KMS-11 (cell line): ENCODE data around the gene ERCC6.

Source experiments
- H2AFZ ChIP-seq: fragments of 200-600 bp; sonication (generic); 2 replicates; pipeline ENCODE4 v1.6.1; 2016; ENCODE audit warnings: antibody characterized with exemption, mixed run types, low read depth
- H3K27ac ChIP-seq: fragments of 200-600 bp; sonication (generic); 2 replicates; pipeline ENCODE4 v1.6.1; 2016; ENCODE audit warnings: mild to moderate bottlenecking, mixed run types
- H3K27me3 ChIP-seq: fragments of 200-600 bp; sonication (generic); 2 replicates; pipeline ENCODE4 v1.6.1; 2017; ENCODE audit warnings: mild to moderate bottlenecking, low read depth, mixed run types, moderate library complexity; ENCODE audit not compliant: insufficient read depth
- H3K36me3 ChIP-seq: fragments of 200-600 bp; sonication (generic); 2 replicates; pipeline ENCODE4 v1.6.1; 2017; ENCODE audit warnings: mild to moderate bottlenecking, mixed run types; ENCODE audit not compliant: insufficient read depth
- H3K4me1 ChIP-seq: fragments of 200-600 bp; sonication (generic); 2 replicates; pipeline ENCODE4 v1.6.1; 2016; ENCODE audit warnings: mild to moderate bottlenecking, low read depth, mixed run types; ENCODE audit not compliant: poor library complexity, severe bottlenecking
- H3K4me2 ChIP-seq: fragments of 200-600 bp; sonication (generic); 2 replicates; pipeline ENCODE4 v1.7.0; 2016; ENCODE audit warnings: mild to moderate bottlenecking, mixed run types
- H3K4me3 ChIP-seq: fragments of 200-600 bp; sonication (generic); IDR thresholded peaks from 2 replicates; pipeline ENCODE4 v1.6.1; 2017; ENCODE audit warnings: low read depth, low read length, mixed read lengths; ENCODE audit not compliant: insufficient read depth
- H3K79me2 ChIP-seq: fragments of 200-600 bp; sonication (generic); 2 replicates; pipeline ENCODE4 v1.6.1; 2016; ENCODE audit warnings: low read depth, mixed run types; ENCODE audit not compliant: insufficient read depth
- H3K9ac ChIP-seq: fragments of 200-600 bp; sonication (generic); 2 replicates; pipeline ENCODE4 v1.6.1; 2016; ENCODE audit warnings: mild to moderate bottlenecking, mixed run types
- H4K20me1 ChIP-seq: fragments of 200-600 bp; sonication (generic); 2 replicates; pipeline ENCODE4 v1.6.1; 2016; ENCODE audit warnings: mild to moderate bottlenecking, mixed run types; ENCODE audit not compliant: insufficient read depth
- CTCF ChIP-seq: fragments of 200-600 bp; sonication (generic); conservative IDR thresholded peaks from 2 replicates; pipeline ENCODE4 v1.6.1; 2017; ENCODE audit warnings: low read depth, mild to moderate bottlenecking, antibody characterized with exemption, low read length, moderate library complexity, mixed read lengths

Gene ERCC6

GRCh38 chr10:49499305-49499851, 39.5 kb downstream of the ERCC6 start:
- Histone ChIP-seq H3K4me2 (no peak overlapping the region), H3K79me2 (no peaks in the 10 kb centered on the region), H3K4me1 (no peaks in the 10 kb centered on the region), H4K20me1 (no peaks in the 10 kb centered on the region), H3K9ac (no peak overlapping the region), H3K36me3 (no peaks in the 10 kb centered on the region), H2AFZ (no peak overlapping the region), H3K27ac (no peak overlapping the region), H3K27me3 (no peaks in the 10 kb centered on the region), H3K4me3 (no peak overlapping the region)
- no peak for TF ChIP-seq CTCF

- H3K36me3 ChIP-seq: no peaks in the 10 kb centered on the region
- no peaks in the 10 kb centered on the region for H4K20me1 ChIP-seq
- no peak overlapping the region for H3K4me3 ChIP-seq
- H3K4me1 ChIP-seq: no peaks in the 10 kb centered on the region
- H3K79me2 ChIP-seq: no peaks in the 10 kb centered on the region
- H3K27me3 ChIP-seq: no peaks in the 10 kb centered on the region
- H3K4me2 ChIP-seq: no peak overlapping the region
- H3K27ac ChIP-seq: no peak overlapping the region
- no peak overlapping the region for H2AFZ ChIP-seq
- H3K9ac ChIP-seq: no peak overlapping the region
- no peak for TF ChIP-seq CTCF
Measured at GRCh38 chr10:49498425-49498824, 40.5 kb downstream of the ERCC6 start.

- no peak overlapping the region for H3K4me2 ChIP-seq
- H4K20me1 ChIP-seq: no peaks in the 10 kb centered on the region
- TF ChIP-seq CTCF: no peak
- no peak overlapping the region for H3K27ac ChIP-seq
- H3K4me3 ChIP-seq: no peak overlapping the region
- no peaks in the 10 kb centered on the region for H3K27me3 ChIP-seq
- no peaks in the 10 kb centered on the region for H3K36me3 ChIP-seq
- no peak overlapping the region for H2AFZ ChIP-seq
- H3K79me2 ChIP-seq: no peaks in the 10 kb centered on the region
- no peak overlapping the region for H3K9ac ChIP-seq
- no peaks in the 10 kb centered on the region for H3K4me1 ChIP-seq
Measured at GRCh38 chr10:49497358-49497757, 41.6 kb downstream of the ERCC6 start.

GRCh38 chr10:49488056-49488717, 50.7 kb downstream of the ERCC6 start:
- Histone ChIP-seq H3K27ac (no peak overlapping the region), H3K4me1 (no peaks in the 10 kb centered on the region), H3K4me2 (no peak overlapping the region), H3K4me3 (no peak overlapping the region), H3K9ac (no peak overlapping the region), H4K20me1 (no peaks in the 10 kb centered on the region), H2AFZ (no peak overlapping the region), H3K27me3 (no peaks in the 10 kb centered on the region), H3K79me2 (no peaks in the 10 kb centered on the region), H3K36me3 (no peaks in the 10 kb centered on the region)
- TF ChIP-seq CTCF: no peak
